Endothelial cell of umbilical vein (primary cell): Measurements from ENCODE around the gene TACC3. TPM values are rescaled to one million over a fixed set of nuclear protein-coding genes. Genes with fewer than 3 reads are reported as not detected.

Experiments used
- BruUV-seq: library from RNA; stranded (reverse); fragments of 400-500 nt; replicated peaks from 2 replicates; lab custom pipeline; 2021; lab: Mats Ljungman, UMichigan
- CTCF ChIA-PET: fragments of 300-600, 350-600 bp; sonication (Branson Sonifier 250); formaldehyde crosslinking; loops from one replicate; lab custom pipeline; 2021; ENCODE audit warnings: antibody characterized with exemption, inconsistent platforms; lab: Charles Lee
- POLR2A ChIA-PET: fragments of 300-600, 350-600 bp; sonication (Branson Sonifier 250); formaldehyde crosslinking; loops from one replicate; lab custom pipeline; 2021; ENCODE audit warnings: antibody characterized with exemption, inconsistent platforms; lab: Charles Lee
- DNase-seq: peaks from one replicate; pipeline ENCODE4 v3.0.0-alpha.2; 2011; ENCODE audit warnings: low read depth, low spot score
- FAIRE-seq: peaks from 2 replicates; lab custom pipeline; 2011; peaks lifted over from hg19 to GRCh38; lab: Jason Lieb, UNC
- H2AFZ ChIP-seq: 2 replicates; pipeline ENCODE4 v1.6.0; 2012; ENCODE audit warnings: low read depth, low read length, control low read depth, inconsistent platforms
- H3K27ac ChIP-seq: 2 replicates; pipeline ENCODE4 v1.5.1; 2011; ENCODE audit warnings: low read depth, mild to moderate bottlenecking, control low read depth, low read length, moderate library complexity; ENCODE audit not compliant: insufficient read depth
- H3K27me3 ChIP-seq, 2 experiments: 2 replicates each; pipeline versions ENCODE4 v1.6.0 to v1.6.1; 2011; ENCODE audit warnings: low read length in 2 of 2, mixed read lengths in 1 of 2; ENCODE audit not compliant: control insufficient read depth in 2 of 2, insufficient read depth in 2 of 2
- H3K36me3 ChIP-seq, 2 experiments: 2 replicates in 1 of 2; 3 replicates in 1 of 2; pipeline ENCODE4 v1.5.1; 2011; ENCODE audit warnings: low read length in 2 of 2, mild to moderate bottlenecking in 1 of 2, moderate library complexity in 1 of 2; ENCODE audit not compliant: control insufficient read depth in 2 of 2, insufficient read depth in 2 of 2; ENCODE audit errors: extremely low read depth in 1 of 2
- H3K4me1 ChIP-seq: 3 replicates; pipeline ENCODE4 v1.5.1; 2011; ENCODE audit warnings: mild to moderate bottlenecking, low read length; ENCODE audit not compliant: control insufficient read depth, insufficient read depth; ENCODE audit errors: extremely low read depth
- H3K4me2 ChIP-seq: 2 replicates; pipeline ENCODE4 v1.6.1; 2011; ENCODE audit warnings: low read length, control low read depth, mixed read lengths; ENCODE audit not compliant: insufficient read depth
- H3K4me3 ChIP-seq, 3 experiments: fragments of 200-600 bp in 1 of 3; sonication (generic), shearing (Covaris generic) in 1 of 3; replicated peaks in 1 of 3; 2 replicates each; pipeline ENCODE4 v1.5.1; 2011 to 2016; ENCODE audit warnings: control low read depth in 3 of 3, low read length in 3 of 3, mild to moderate bottlenecking in 2 of 3, inconsistent platforms in 1 of 3, low read depth in 1 of 3, moderate library complexity in 1 of 3; ENCODE audit not compliant: insufficient read depth in 1 of 3
- H3K79me2 ChIP-seq: 2 replicates; pipeline ENCODE4 v1.6.0; 2012; ENCODE audit warnings: low read length, inconsistent platforms; ENCODE audit not compliant: control insufficient read depth, insufficient read depth
- H3K9ac ChIP-seq: replicated peaks from 2 replicates; pipeline ENCODE3; 2011; ENCODE audit warnings: low read length, control low read depth; ENCODE audit not compliant: insufficient read depth; ENCODE audit errors: extremely low read depth
- H3K9me1 ChIP-seq: replicated peaks from 3 replicates; pipeline ENCODE4 v1.6.0; 2011; ENCODE audit warnings: mild to moderate bottlenecking, low read length; ENCODE audit not compliant: control insufficient read depth, insufficient read depth; ENCODE audit errors: extremely low read depth
- H3K9me3 ChIP-seq: replicated peaks from 2 replicates; pipeline ENCODE4 v1.5.1; 2012; ENCODE audit warnings: low read length, inconsistent platforms; ENCODE audit not compliant: control insufficient read depth, insufficient read depth
- H4K20me1 ChIP-seq: replicated peaks from 2 replicates; pipeline ENCODE3; 2011; ENCODE audit warnings: mild to moderate bottlenecking, low read length; ENCODE audit not compliant: control insufficient read depth, insufficient read depth; ENCODE audit errors: extremely low read depth
- EZH2 ChIP-seq: IDR thresholded peaks from 2 replicates; pipeline ENCODE4 v1.6.1; 2012; ENCODE audit warnings: borderline replicate concordance, low read depth, mild to moderate bottlenecking, moderate library complexity, low read length, inconsistent platforms; ENCODE audit not compliant: severe bottlenecking
- FOS ChIP-seq: IDR thresholded peaks from 2 replicates; pipeline ENCODE4 v1.6.1; 2011; ENCODE audit warnings: mild to moderate bottlenecking, low read length, moderate library complexity, borderline replicate concordance; ENCODE audit not compliant: insufficient read depth
- GATA2 ChIP-seq: IDR thresholded peaks from 2 replicates; pipeline ENCODE4 v1.7.0; 2011; ENCODE audit warnings: low read depth, mild to moderate bottlenecking, moderate library complexity, mixed read lengths, low read length; ENCODE audit not compliant: insufficient read length, insufficient read depth
- JUN ChIP-seq: IDR thresholded peaks from 2 replicates; pipeline ENCODE4 v1.6.1; 2011; ENCODE audit warnings: borderline replicate concordance, low read depth; ENCODE audit not compliant: insufficient read length, insufficient read depth
- POLR2A ChIP-seq: IDR thresholded peaks from 2 replicates; pipeline ENCODE4 v1.6.1; 2012; ENCODE audit warnings: low read depth, mild to moderate bottlenecking, control low read depth, low read length
- POLR2AphosphoS5 ChIP-seq: IDR thresholded peaks from 2 replicates; pipeline ENCODE4 v1.6.1; 2012; ENCODE audit warnings: low read depth, mild to moderate bottlenecking, control low read depth, low read length, moderate library complexity; ENCODE audit not compliant: insufficient read depth
- dilution Hi-C: fragments of 300-500 bp; cut with MboI; formaldehyde crosslinking; loops from one replicate; pipeline ENCODE4 v1.15.0; 2019; ENCODE audit warnings: low sequenced_read_pairs; ENCODE audit not compliant: extremely low pct_ligation_motif_present
- intact Hi-C: fragments of 100-400 bp; cut with micrococcal nuclease; formaldehyde crosslinking; loops from one replicate; pipeline ENCODE4 v1.10.0; 2022
- polyA plus RNA-seq, 4 experiments: library from polyadenylated mRNA; depleted of rRNA in 3 of 4; stranded (reverse) in 3 of 4; unstranded in 1 of 4; fragments of >200 nt; gene quantifications; 2 replicates each; pipeline versions ENCODE4 v1.2.1 to v1.2.3, GENCODE V29; 2011 to 2012; ENCODE audit warnings: missing spikeins in 1 of 4
- total RNA-seq: library from RNA; stranded (reverse); gene quantifications from 2 replicates; pipeline ENCODE4 v1.2.3, GENCODE V29; 2021
- TF ChIP-seq, protein P1 (sequence below): IDR thresholded peaks from 2 replicates; pipeline ENCODE4 v1.6.1; 2011; ENCODE audit not compliant: insufficient read depth, insufficient read length

TACC3 gene
- total and polyA plus RNA-seq, 2 donors (not counting 3 experiments of a cell fraction or from before 2014, with no cell fraction given), result 54.5 to 135 TPM

DNA sequence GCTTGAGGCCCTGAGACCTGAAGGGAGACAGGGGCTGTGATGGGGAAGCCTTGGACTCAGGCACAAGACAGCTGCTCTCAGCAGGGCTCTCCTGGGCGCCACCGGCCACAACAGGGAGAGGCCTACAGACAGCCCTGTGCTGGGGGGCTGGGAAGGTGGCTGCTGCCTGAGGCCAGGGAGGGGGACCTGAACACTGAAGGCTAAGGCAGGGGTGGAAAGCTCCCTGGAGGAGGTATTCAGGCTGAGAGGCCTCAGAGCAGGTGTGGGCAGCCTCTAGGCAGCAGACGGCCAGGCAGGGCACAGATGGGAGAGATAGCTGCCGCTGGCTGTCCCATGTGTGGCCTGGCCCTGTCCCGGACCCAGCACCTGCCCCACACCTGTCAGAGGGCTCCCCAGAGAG lies 33.0 kb downstream of the TACC3 start:
- Histone ChIP-seq H3K36me3 (no peaks in the 10 kb centered on the region), H3K9ac (no peak overlapping the region), H3K4me3 (no peak overlapping the region), H3K27ac (no peak overlapping the region), H3K79me2 (no peaks in the 10 kb centered on the region), H3K4me2 (no peak overlapping the region), H3K4me1 (peaks cover 4% of the 10 kb centered on the region), H4K20me1 (no peaks in the 10 kb centered on the region), H2AFZ (no peak overlapping the region), H3K9me1 (no peaks in the 10 kb centered on the region), H3K9me3 (no peaks in the 10 kb centered on the region), H3K27me3 (no peaks in the 10 kb centered on the region)
- FAIRE-seq (no peak), DNase-seq (no peak)
- CTCF ChIA-PET, result interaction anchor here (0.7 to 3.2 kb wide), 3 partner anchors 9 to 56 kb away, joined by 3 to 17 read pairs (median 4); no protein-coding TSS in a partner anchor
- no TSS peak for BruUV-seq
- POLR2A ChIA-PET, result no interaction called here
- TF ChIP-seq EZH2 (no peak), POLR2A (no peak), JUN (no peak), GATA2 (no peak), FOS (no peak), POLR2AphosphoS5 (no peak)
- TF ChIP-seq, protein P1, sequence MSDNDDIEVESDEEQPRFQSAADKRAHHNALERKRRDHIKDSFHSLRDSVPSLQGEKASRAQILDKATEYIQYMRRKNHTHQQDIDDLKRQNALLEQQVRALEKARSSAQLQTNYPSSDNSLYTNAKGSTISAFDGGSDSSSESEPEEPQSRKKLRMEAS, result no peak
- dilution Hi-C loops, result no loop called here
- intact Hi-C loops, result no loop called here

DNA sequence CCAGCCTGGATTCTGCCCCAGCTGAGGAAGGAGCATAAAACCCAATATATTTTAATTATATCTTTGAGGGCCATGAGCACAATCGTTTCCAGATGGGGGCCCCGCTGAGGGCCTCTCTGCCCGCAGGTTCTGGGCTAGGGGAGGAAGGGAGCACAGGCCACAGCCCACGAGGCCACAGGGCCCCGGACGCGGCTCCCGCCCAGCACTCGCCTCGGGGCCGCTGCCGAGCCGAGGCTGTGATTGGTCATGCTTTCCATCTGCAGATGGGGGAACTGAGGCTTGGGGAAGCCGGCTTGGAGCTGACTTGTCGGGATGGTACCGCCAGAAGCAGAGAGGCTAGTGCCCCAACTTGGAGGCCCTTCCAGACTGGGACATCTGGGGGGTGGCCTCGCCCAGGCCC lies 34.0 kb downstream of the TACC3 start:
- POLR2A ChIA-PET, result no interaction called here
- no TSS peak for BruUV-seq
- Histone ChIP-seq H3K79me2 (no peaks in the 10 kb centered on the region), H3K9ac (no peak overlapping the region), H3K9me1 (no peaks in the 10 kb centered on the region), H3K4me3 (no peak overlapping the region), H3K4me1 (peaks cover 8% of the 10 kb centered on the region), H3K4me2 (no peak overlapping the region), H3K36me3 (no peaks in the 10 kb centered on the region), H2AFZ (no peak overlapping the region), H4K20me1 (no peaks in the 10 kb centered on the region), H3K27me3 (no peaks in the 10 kb centered on the region), H3K9me3 (no peaks in the 10 kb centered on the region), H3K27ac (no peak overlapping the region)
- FAIRE-seq (no peak), DNase-seq (no peak)
- no peak for TF ChIP-seq POLR2A
- intact Hi-C loops (no loop called here), dilution Hi-C loops (no loop called here)
- CTCF ChIA-PET, result interaction anchor here (0.9 to 2.0 kb wide), 3 partner anchors 8 to 55 kb away, joined by 3 to 16 read pairs (median 5); no protein-coding TSS in a partner anchor
